Heart left ventricle (tissue), 13 donors: ENCODE results near the gene IL19.

Source experiments
- CTCF ChIP-seq, 12 donors: fragments of 200-600 bp; sonication (generic) in 4 of 12; IDR thresholded peaks; one replicate each; pipeline versions ENCODE4 v1.5.0 to v1.8.0; 2018 to 2022; ENCODE audit warnings: antibody characterized with exemption in 12 of 12, mild to moderate bottlenecking in 5 of 12
- POLR2A ChIP-seq, 2 donors: fragments of 450-650 bp; IDR thresholded peaks; one replicate each; pipeline ENCODE4 v1.6.1; 2017; ENCODE audit warnings: antibody characterized with exemption in 2 of 2, mild to moderate bottlenecking in 2 of 2, moderate library complexity in 2 of 2
- donor health status: ischemic (EF 13 %, LVEDD 7.1; RV severe dilation, severe dysfunction).
- donor health status: DM: no; HTN: yes; CAD: no.
- donor health status: DM: no; HTN: no; CAD: no.
- donor health status: ischemic (EF 25% LVEDD 6.9; RV normal size, moderate dysfunction).
- donor health status: ischemic (EF 25% LVEDD 5.7; RV mildly dilated, moderate dysfunction).
- donor health status: ischemic (EF 35%, LVEDD 5.7; RV mildly dilated, moderate dysfunction).
- donor health status: nonischemic (EF 11% LVEDD 7.7; RV severe dilation, severe dysfunction).
- donor health status: DM: yes; HTN: yes; CAD: no.
- donor health status: PGD.
- donor health status: ischemic (EF 29% LVEDD 5.4; RV normal size, mild dysfunction).
- donor health status: nonischemic (EF 23%, LVEDD 6.1; RV moderate dilation, normal function).

- TF ChIP-seq CTCF (IDR thresholded peaks at IDR 0.05) (no peak), POLR2A (IDR thresholded peaks at IDR 0.05) (no peak)
These were observed 55.8 kb downstream of the IL19 start for GRCh38 chr1:206826394-206826793.
